Hepatocyte (in vitro differentiated cells): ENCODE measurements around the gene ADRM1. TPM values are rescaled to one million over a fixed set of nuclear protein-coding genes. Genes with fewer than 3 reads are reported as not detected.

Experiments
- DNase-seq: peaks from one replicate; pipeline ENCODE4 v3.0.0-alpha.2; 2016; ENCODE audit warnings: low spot score
- H2AFZ ChIP-seq: fragments of 200-600 bp; sonication (generic); 2 replicates; pipeline ENCODE4 v1.6.0; 2016; ENCODE audit warnings: antibody characterized with exemption, mild to moderate bottlenecking
- H3K27ac ChIP-seq: fragments of 200-600 bp; sonication (generic); 2 replicates; pipeline ENCODE4 v1.5.1; 2016; ENCODE audit warnings: mild to moderate bottlenecking
- H3K27me3 ChIP-seq: fragments of 200-600 bp; sonication (generic); 2 replicates; pipeline ENCODE4 v1.6.1; 2016
- H3K36me3 ChIP-seq: fragments of 200-600 bp; sonication (generic); replicated peaks from 2 replicates; pipeline ENCODE4 v1.5.1; 2016; ENCODE audit warnings: low read depth; ENCODE audit not compliant: insufficient read depth
- H3K4me1 ChIP-seq: fragments of 200-600 bp; sonication (generic); 2 replicates; pipeline ENCODE4 v1.5.1; 2016; ENCODE audit warnings: mild to moderate bottlenecking, moderate library complexity; ENCODE audit not compliant: insufficient read depth
- H3K4me2 ChIP-seq: fragments of 200-600 bp; sonication (generic); 2 replicates; pipeline ENCODE4 v1.6.0; 2016
- H3K4me3 ChIP-seq: fragments of 200-600 bp; sonication (generic); 2 replicates; pipeline ENCODE4 v1.5.1; 2016; ENCODE audit warnings: mild to moderate bottlenecking
- H3K79me2 ChIP-seq: fragments of 200-600 bp; sonication (generic); 2 replicates; pipeline ENCODE4 v1.6.0; 2017; ENCODE audit warnings: mild to moderate bottlenecking
- H3K9me2 ChIP-seq: fragments of 200-600 bp; sonication (generic); replicated peaks from 2 replicates; pipeline ENCODE4 v1.6.0; 2017; ENCODE audit warnings: mild to moderate bottlenecking; ENCODE audit not compliant: insufficient read depth
- H3K9me3 ChIP-seq: fragments of 200-600 bp; sonication (generic); 2 replicates; pipeline ENCODE4 v1.5.1; 2016; ENCODE audit warnings: low read depth, mild to moderate bottlenecking
- H4K20me1 ChIP-seq: fragments of 200-600 bp; sonication (generic); 2 replicates; pipeline ENCODE4 v1.6.0; 2016; ENCODE audit warnings: mild to moderate bottlenecking; ENCODE audit not compliant: insufficient read depth, poor library complexity, severe bottlenecking
- EZH2 ChIP-seq: fragments of 200-600 bp; sonication (generic); IDR thresholded peaks from 2 replicates; pipeline ENCODE4 v1.6.1; 2016; ENCODE audit warnings: antibody characterized with exemption, mild to moderate bottlenecking, borderline replicate concordance
- EZH2phosphoT487 ChIP-seq: fragments of 200-600 bp; sonication (generic); IDR thresholded peaks from one replicate; pipeline ENCODE4 v1.6.1; 2018; ENCODE audit warnings: antibody characterized with exemption, mild to moderate bottlenecking, low read depth, moderate library complexity; ENCODE audit not compliant: unreplicated experiment, severe bottlenecking
- WGBS: methylation state at CpG from one replicate; pipeline ENCODE4 v1.1.6; 2016; ENCODE audit warnings: low lambda C conversion rate; ENCODE audit errors: missing lambda C conversion rate; 5-methylcytosine and 5-hydroxymethylcytosine counted together
- polyA plus RNA-seq: library from polyadenylated mRNA; unstranded; fragments of >200 nt; fragmentation: Nextera tagmentation; extraction: Ambion mirVana; gene quantifications from 2 replicates; pipeline ENCODE4 v1.2.1, GENCODE V29; 2016
- total RNA-seq: library from RNA; depleted of rRNA; stranded (reverse); fragments of >200 nt; gene quantifications from 2 replicates; pipeline ENCODE4 v1.2.3, GENCODE V29; 2014
- TF ChIP-seq, protein P1 (sequence below): fragments of 200-600 bp; sonication (generic); IDR thresholded peaks from 2 replicates; pipeline ENCODE4 v1.5.1; 2016; ENCODE audit warnings: antibody characterized with exemption, mild to moderate bottlenecking; ENCODE audit not compliant: poor library complexity

Gene ADRM1
- total and polyA plus RNA-seq, 2 experiments from 2014 or later = 103 to 144 TPM

DNA sequence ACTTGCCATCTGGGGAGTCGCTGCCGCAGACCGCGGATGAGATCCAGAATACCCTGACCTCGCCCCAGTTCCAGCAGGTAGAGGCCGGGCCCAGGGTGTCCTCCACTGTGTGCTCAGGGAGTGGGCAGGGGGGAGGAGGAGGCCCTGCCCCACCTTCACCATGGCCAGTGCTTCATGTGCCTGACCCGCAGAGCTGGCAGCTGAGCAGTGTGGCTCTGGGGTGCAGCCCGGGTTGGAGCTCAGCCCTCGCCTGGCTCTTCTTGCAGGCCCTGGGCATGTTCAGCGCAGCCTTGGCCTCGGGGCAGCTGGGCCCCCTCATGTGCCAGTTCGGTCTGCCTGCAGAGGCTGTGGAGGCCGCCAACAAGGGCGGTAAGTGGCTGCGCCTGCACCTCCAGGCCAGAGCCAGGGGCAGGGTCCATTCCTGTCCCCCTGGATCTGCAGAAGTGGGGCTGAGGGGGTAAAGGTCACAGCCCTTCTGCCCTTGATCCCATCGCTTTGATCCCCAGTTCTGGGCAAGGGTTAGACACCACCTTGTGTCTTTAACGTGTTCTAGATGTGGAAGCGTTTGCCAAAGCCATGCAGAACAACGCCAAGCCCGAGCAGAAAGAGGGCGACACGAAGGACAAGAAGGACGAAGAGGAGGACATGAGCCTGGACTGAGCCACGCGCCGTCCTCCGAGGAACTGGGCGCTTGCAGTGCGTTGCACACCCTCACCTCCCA is 5.5 kb downstream of the ADRM1 start:
- TF ChIP-seq EZH2phosphoT487 = no peak
- TF ChIP-seq, protein P1, sequence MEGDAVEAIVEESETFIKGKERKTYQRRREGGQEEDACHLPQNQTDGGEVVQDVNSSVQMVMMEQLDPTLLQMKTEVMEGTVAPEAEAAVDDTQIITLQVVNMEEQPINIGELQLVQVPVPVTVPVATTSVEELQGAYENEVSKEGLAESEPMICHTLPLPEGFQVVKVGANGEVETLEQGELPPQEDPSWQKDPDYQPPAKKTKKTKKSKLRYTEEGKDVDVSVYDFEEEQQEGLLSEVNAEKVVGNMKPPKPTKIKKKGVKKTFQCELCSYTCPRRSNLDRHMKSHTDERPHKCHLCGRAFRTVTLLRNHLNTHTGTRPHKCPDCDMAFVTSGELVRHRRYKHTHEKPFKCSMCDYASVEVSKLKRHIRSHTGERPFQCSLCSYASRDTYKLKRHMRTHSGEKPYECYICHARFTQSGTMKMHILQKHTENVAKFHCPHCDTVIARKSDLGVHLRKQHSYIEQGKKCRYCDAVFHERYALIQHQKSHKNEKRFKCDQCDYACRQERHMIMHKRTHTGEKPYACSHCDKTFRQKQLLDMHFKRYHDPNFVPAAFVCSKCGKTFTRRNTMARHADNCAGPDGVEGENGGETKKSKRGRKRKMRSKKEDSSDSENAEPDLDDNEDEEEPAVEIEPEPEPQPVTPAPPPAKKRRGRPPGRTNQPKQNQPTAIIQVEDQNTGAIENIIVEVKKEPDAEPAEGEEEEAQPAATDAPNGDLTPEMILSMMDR = no peak
- no peak for TF ChIP-seq EZH2
- no peak overlapping the region for H3K4me3 ChIP-seq
- H3K27ac ChIP-seq = no peak overlapping the region
- H3K4me1 ChIP-seq = peaks cover 15% of the 10 kb centered on the region
- peaks cover 34% of the 10 kb centered on the region for H3K79me2 ChIP-seq
- no peak overlapping the region for H3K4me2 ChIP-seq
- H4K20me1 ChIP-seq = peaks cover 36% of the 10 kb centered on the region
- H3K27me3 ChIP-seq = no peaks in the 10 kb centered on the region
- 95% methylated on average over 29 of the region's 29 CpGs for WGBS
- H3K9me3 ChIP-seq = no peaks in the 10 kb centered on the region
- no peak overlapping the region for H2AFZ ChIP-seq
- H3K36me3 ChIP-seq = no peaks in the 10 kb centered on the region
- DNase-seq = no peak
- no peaks in the 10 kb centered on the region for H3K9me2 ChIP-seq

DNA sequence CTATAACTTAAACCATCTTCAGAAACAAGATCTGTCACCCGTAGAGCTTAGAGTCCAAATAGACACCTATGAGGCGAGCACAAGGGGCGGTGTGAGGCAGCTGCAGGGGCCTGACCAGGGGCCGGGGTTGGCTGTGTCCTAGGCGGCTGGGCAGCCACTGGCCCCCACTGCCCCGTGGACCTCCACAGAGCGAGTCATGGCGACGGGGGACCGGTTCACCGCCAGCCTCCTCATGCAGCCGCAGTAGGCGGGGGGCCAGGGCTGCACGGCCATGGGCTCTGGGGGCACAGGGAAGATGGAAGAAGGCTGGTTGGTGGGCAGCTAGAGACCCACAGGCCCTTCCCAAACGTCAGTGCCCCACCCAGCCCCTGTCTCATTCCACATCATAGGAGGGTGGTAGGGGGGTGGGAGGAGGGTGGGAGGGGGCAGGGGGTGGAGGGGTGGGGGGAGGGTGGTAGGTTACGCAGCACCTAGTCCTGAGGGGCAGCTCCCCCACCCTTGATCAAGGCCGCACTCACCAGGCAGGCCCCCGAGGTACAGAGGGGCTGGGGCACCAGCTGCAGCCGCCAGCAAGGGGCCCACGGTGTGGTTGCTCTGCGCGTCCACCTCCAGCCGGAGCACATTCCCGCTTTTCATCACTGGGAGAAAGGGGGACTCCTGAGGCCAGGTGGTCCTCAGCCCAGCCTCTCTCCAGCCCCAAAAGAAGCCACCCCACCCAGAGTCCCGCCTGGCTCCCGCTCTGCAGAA is 6.6 kb downstream of the ADRM1 start:
- TF ChIP-seq EZH2 = no peak
- TF ChIP-seq, protein P1 = no peak
- TF ChIP-seq EZH2phosphoT487 = no peak
- no peak overlapping the region for H3K4me3 ChIP-seq
- no peak overlapping the region for H2AFZ ChIP-seq
- no peaks in the 10 kb centered on the region for H3K9me3 ChIP-seq
- peaks cover 25% of the 10 kb centered on the region for H4K20me1 ChIP-seq
- peaks cover 10% of the 10 kb centered on the region for H3K4me1 ChIP-seq
- no peaks in the 10 kb centered on the region for H3K36me3 ChIP-seq
- H3K4me2 ChIP-seq = no peak overlapping the region
- DNase-seq = no peak
- no peaks in the 10 kb centered on the region for H3K9me2 ChIP-seq
- WGBS = 95% methylated on average over 16 of the region's 26 CpGs
- H3K79me2 ChIP-seq = peaks cover 23% of the 10 kb centered on the region
- no peak overlapping the region for H3K27ac ChIP-seq
- no peaks in the 10 kb centered on the region for H3K27me3 ChIP-seq

DNA sequence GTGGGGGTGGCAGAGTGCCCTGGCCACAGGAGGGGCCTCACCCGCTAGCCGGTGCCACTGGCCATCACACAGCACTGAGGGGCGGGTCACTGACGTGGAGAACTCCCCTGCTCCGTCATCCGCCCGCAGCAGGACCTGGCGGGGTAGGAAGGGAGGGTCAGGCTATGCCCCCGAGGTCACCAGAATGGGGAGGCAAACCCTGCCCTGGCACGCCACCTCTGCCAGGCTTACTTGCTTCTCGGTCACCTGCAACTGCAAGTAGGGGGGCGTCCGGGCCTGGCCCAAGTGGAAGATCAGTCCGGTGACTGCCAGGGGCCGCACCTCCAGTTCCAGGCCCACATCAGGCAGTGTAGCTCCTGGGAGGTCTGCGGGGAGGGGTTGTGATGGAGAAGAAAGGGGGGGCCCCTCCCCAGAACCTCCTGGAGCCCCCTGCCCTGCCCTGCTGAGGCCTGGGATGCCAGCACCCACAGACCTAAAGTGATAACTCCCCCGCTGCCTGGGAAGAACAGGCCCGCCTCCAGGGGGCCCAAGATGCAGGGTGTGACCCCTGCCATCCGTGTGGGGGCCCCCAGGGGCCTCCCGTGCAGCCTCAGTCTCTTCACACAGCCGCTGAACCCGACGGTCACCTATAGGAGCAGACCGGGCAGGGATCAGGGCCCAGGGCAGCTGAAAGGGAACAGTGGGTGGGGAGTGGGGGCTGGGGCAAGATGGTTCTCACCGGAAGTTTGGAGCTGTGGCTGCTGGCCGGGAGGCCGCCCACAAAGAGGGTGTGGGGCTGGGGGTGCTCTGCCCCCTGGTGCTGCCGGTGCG is 7.4 kb downstream of the ADRM1 start:
- Histone ChIP-seq H3K79me2 (peaks cover 15% of the 10 kb centered on the region), H3K9me3 (no peaks in the 10 kb centered on the region), H2AFZ (no peak overlapping the region), H3K27me3 (no peaks in the 10 kb centered on the region), H3K9me2 (no peaks in the 10 kb centered on the region), H3K36me3 (no peaks in the 10 kb centered on the region), H3K4me3 (no peak overlapping the region), H4K20me1 (peaks cover 17% of the 10 kb centered on the region), H3K27ac (no peak overlapping the region), H3K4me1 (peaks cover 4% of the 10 kb centered on the region), H3K4me2 (no peak overlapping the region)
- TF ChIP-seq, protein P1 = no peak
- TF ChIP-seq EZH2 = no peak
- no peak for TF ChIP-seq EZH2phosphoT487
- DNase-seq = no peak
- WGBS = 90% methylated on average over 24 of the region's 29 CpGs
